PC-9 (cell line): ENCODE results near the gene TNF. TPM values are rescaled to one million over a fixed set of nuclear protein-coding genes. Genes with fewer than 3 reads are reported as not detected.
"Not testable (repeated sequence)": the region's sequence is repeated elsewhere in the genome, so short reads cannot be mapped to it uniquely, and the experiment has no call there.

Source experiments
- BruUV-seq: library from RNA; stranded (reverse); fragments of 400-500 nt; replicated peaks from 2 replicates; lab custom pipeline; 2021; lab: Mats Ljungman, UMichigan
- CTCF ChIA-PET: fragments of 300-600 bp; sonication (Branson Sonifier 250); formaldehyde crosslinking; loops from one replicate; lab custom pipeline; 2022; ENCODE audit warnings: antibody characterized with exemption; lab: Charles Lee
- POLR2A ChIA-PET: fragments of 300-600 bp; sonication (Branson Sonifier 250); formaldehyde crosslinking; loops from one replicate; lab custom pipeline; 2022; ENCODE audit warnings: antibody characterized with exemption; ENCODE audit not compliant: unreplicated experiment; lab: Charles Lee
- DNase-seq, 2 experiments: peaks; one replicate each; pipeline versions ENCODE4 v3.0.0 to v3.0.0-alpha.2; 2015 to 2022; ENCODE audit warnings: mixed read lengths in 1 of 2
- H2AFZ ChIP-seq: fragments of 200-600 bp; sonication (generic); 2 replicates; pipeline ENCODE4 v1.8.1; 2017; ENCODE audit warnings: antibody characterized with exemption
- H3F3A ChIP-seq: fragments of 200-600 bp; sonication (generic); 2 replicates; pipeline ENCODE4 v1.8.1; 2017; ENCODE audit warnings: antibody characterized with exemption, mild to moderate bottlenecking, low read depth; ENCODE audit not compliant: insufficient read depth
- H3K27ac ChIP-seq: fragments of 200-600 bp; sonication (generic); 2 replicates; pipeline ENCODE4 v1.6.1; 2016; ENCODE audit warnings: mixed run types
- H3K27me3 ChIP-seq: fragments of 200-600 bp; sonication (generic); 2 replicates; pipeline ENCODE4 v1.6.1; 2016; ENCODE audit warnings: low read depth, mixed run types; ENCODE audit not compliant: insufficient read depth
- H3K36me3 ChIP-seq: fragments of 200-600 bp; sonication (generic); 2 replicates; pipeline ENCODE4 v1.6.1; 2016; ENCODE audit warnings: low read depth, mixed run types
- H3K4me1 ChIP-seq: fragments of 200-600 bp; sonication (generic); replicated peaks from 2 replicates; pipeline ENCODE4 v1.6.1; 2016; ENCODE audit warnings: mixed run types; ENCODE audit not compliant: insufficient read depth
- H3K4me2 ChIP-seq: fragments of 200-600 bp; sonication (generic); 2 replicates; pipeline ENCODE4 v1.6.1; 2017; ENCODE audit warnings: mixed run types
- H3K4me3 ChIP-seq: fragments of 200-600 bp; sonication (generic); 2 replicates; pipeline ENCODE4 v1.6.1; 2016; ENCODE audit warnings: mixed run types
- H3K79me2 ChIP-seq: fragments of 200-600 bp; sonication (generic); 2 replicates; pipeline ENCODE4 v1.6.1; 2017; ENCODE audit warnings: low read depth, mixed run types
- H3K9me2 ChIP-seq: fragments of 200-600 bp; sonication (generic); 2 replicates; pipeline ENCODE4 v1.8.1; 2017; ENCODE audit warnings: mild to moderate bottlenecking; ENCODE audit not compliant: insufficient read depth
- H3K9me3 ChIP-seq: fragments of 200-600 bp; sonication (generic); 2 replicates; pipeline ENCODE4 v1.8.1; 2016; ENCODE audit warnings: low read depth; ENCODE audit not compliant: insufficient read depth
- H4K20me1 ChIP-seq: fragments of 200-600 bp; sonication (generic); 2 replicates; pipeline ENCODE4 v1.8.1; 2017; ENCODE audit not compliant: insufficient read depth
- CTCF ChIP-seq: fragments of 200-600 bp; sonication (generic); conservative IDR thresholded peaks from 2 replicates; pipeline ENCODE4 v1.6.1; 2017; ENCODE audit warnings: mixed run types, antibody characterized with exemption, mild to moderate bottlenecking, moderate library complexity
- EZH2 ChIP-seq: fragments of 200-600 bp; sonication (generic); IDR thresholded peaks from 2 replicates; pipeline ENCODE4 v1.8.0; 2017; ENCODE audit warnings: antibody characterized with exemption, low read depth
- intact Hi-C: fragments of 100-400 bp; cut with micrococcal nuclease; formaldehyde crosslinking; loops from one replicate; pipeline ENCODE4 v1.10.0; 2022; ENCODE audit not compliant: unreplicated experiment
- total RNA-seq: library from RNA; stranded (reverse); gene quantifications from 2 replicates; pipeline ENCODE4 v1.2.3, GENCODE V29; 2021

TNF gene
- total RNA-seq, 1 experiment from 2014 or later: not detected

- BruUV-seq: no TSS peak
- H3K27me3 ChIP-seq: no peaks in the 10 kb centered on the region
- POLR2A ChIA-PET: interaction anchor here (0.6 kb wide), 1 partner anchor 500 kb away, joined by 7 read pairs; no protein-coding TSS in a partner anchor
Measured at GRCh38 chr6:31586599-31587281, 11.4 kb downstream of the TNF start.

DNA sequence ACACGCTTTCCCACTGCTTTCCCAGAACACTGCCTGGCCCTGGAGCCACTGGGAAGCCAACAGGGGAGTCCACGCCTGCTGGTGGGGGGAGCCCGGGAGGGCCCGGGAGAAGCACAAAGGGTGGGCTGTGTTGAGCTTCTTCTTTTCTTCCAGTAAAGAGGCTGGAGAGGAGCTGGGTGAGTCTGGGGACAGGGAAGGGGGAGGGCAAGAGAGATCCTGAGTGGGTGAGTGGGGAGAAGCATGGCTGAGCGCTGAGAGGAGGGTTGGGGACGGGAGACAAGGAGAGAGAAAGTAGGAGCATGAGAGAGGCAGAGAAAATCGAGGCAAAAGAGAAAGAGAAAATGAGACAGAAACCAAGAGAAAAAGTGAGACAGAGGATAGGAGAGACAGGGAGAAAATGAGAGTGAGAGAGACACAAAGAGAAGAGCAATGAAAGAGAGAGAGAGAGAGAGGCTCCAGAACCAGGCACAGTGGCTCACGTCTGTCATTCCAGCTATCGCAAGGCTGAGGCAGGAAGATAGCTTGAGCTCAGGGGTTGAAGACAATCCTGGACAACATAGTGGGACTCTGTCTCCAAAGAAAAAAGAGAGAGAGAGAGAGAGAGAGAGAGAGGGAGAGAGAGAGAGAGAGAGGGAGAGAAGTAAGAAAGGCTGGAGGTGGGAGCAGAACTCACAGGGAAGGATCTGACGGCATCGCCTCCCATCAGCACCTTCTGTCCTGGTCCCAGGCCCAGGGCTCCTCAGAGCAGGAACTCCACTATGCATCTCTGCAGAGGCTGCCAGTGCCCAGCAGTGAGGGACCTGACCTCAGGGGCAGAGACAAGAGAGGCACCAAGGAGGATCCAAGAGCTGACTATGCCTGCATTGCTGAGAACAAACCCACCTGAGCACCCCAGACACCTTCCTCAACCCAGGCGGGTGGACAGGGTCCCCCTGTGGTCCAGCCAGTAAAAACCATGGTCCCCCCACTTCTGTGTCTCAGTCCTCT lies 12.7 kb downstream of the TNF start:
- BruUV-seq: no TSS peak
- Histone ChIP-seq H3K27me3 (no peaks in the 10 kb centered on the region), H3F3A (no peaks in the 10 kb centered on the region), H2AFZ (no peak overlapping the region), H3K4me2 (no peak overlapping the region), H3K4me3 (no peak overlapping the region), H3K9me3 (no peaks in the 10 kb centered on the region), H3K79me2 (no peaks in the 10 kb centered on the region), H3K27ac (no peak overlapping the region), H3K9me2 (no peaks in the 10 kb centered on the region), H4K20me1 (no peaks in the 10 kb centered on the region), H3K36me3 (no peaks in the 10 kb centered on the region), H3K4me1 (no peaks in the 10 kb centered on the region)
- CTCF ChIA-PET: interaction anchor here (0.6 to 0.7 kb wide), 3 partner anchors 73 to 261 kb away, joined by 8 to 13 read pairs (median 8); partner anchors contain the start of gene C6orf47
- POLR2A ChIA-PET: interaction anchor here (0.6 kb wide), 1 partner anchor 836 kb away, joined by 10 read pairs; no protein-coding TSS in a partner anchor
- DNase-seq: no peak
- TF ChIP-seq EZH2: no peak
- no peak for TF ChIP-seq CTCF
- intact Hi-C loops: no loop called here

More at GRCh38 chr6:31586599-31587281, 11.4 kb downstream of the TNF start:
- H3K36me3 ChIP-seq: no peaks in the 10 kb centered on the region
- H3K4me1 ChIP-seq: no peaks in the 10 kb centered on the region
- H3K9me2 ChIP-seq: no peaks in the 10 kb centered on the region
- H3K27ac ChIP-seq: no peak overlapping the region
- H4K20me1 ChIP-seq: no peaks in the 10 kb centered on the region
- H3K9me3 ChIP-seq: no peaks in the 10 kb centered on the region
- CTCF ChIA-PET: interaction anchor here (1.1 kb wide), 1 partner anchor 12 kb away, joined by 3 read pairs; no protein-coding TSS in a partner anchor
- intact Hi-C loops: no loop called here
- no peaks in the 10 kb centered on the region for H3K79me2 ChIP-seq
- H3K4me2 ChIP-seq: no peak overlapping the region
- no peaks in the 10 kb centered on the region for H3F3A ChIP-seq
- DNase-seq: no peak
- H3K4me3 ChIP-seq: no peak overlapping the region
- no peak overlapping the region for H2AFZ ChIP-seq
- TF ChIP-seq EZH2 (no peak), CTCF (no peak)

DNA sequence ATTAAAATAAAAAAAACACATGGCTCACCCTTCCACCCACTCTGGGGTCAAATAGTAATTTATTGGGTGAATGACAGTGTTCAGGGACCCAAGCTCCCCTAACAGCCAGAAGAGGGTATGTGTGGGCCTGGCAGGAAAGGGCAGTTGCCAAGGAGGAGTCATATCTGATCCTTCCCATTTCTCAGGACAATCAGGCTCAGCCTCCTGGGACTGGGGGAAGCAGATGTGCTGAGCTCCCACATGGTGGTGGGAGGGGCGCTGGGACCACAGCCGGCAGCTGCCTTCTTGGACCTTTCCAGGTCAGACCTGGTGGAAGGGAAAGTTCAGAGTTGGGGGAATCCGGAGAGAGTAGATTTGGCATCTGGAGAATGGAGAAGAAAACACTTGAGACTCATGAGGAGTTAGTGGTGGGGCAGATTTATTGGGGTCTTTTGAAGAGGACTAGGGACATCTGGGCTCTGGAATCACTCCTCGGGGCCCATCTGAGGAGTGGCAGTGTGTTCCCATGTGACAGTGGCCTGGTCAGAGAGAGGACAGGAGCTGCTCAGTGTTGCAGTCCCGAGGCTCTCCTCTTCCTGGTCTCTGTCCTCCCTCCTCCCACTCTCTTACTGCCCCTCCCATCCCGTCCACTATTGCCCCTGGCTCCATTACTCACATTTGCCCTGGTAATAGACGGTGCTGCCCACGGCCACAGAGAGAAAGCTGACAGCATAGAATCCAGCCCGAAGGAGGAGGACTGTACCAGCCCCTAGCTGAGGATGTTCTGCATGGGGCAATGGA lies 13.7 kb downstream of the TNF start:
- CTCF ChIA-PET: no interaction called here
- H3K9me3 ChIP-seq: no peaks in the 10 kb centered on the region
- H3K4me2 ChIP-seq: no peak overlapping the region
- H3F3A ChIP-seq: no peaks in the 10 kb centered on the region
- TF ChIP-seq EZH2 (no peak), CTCF (no peak)
- H3K9me2 ChIP-seq: no peaks in the 10 kb centered on the region
- no peaks in the 10 kb centered on the region for H4K20me1 ChIP-seq
- no peak overlapping the region for H3K27ac ChIP-seq
- H3K4me1 ChIP-seq: no peaks in the 10 kb centered on the region
- no peaks in the 10 kb centered on the region for H3K79me2 ChIP-seq
- DNase-seq: no peak
- H2AFZ ChIP-seq: no peak overlapping the region
- H3K4me3 ChIP-seq: no peak overlapping the region
- no peaks in the 10 kb centered on the region for H3K27me3 ChIP-seq
- POLR2A ChIA-PET: interaction anchor here (0.6 kb wide), 1 partner anchor 837 kb away, joined by 10 read pairs; no protein-coding TSS in a partner anchor
- intact Hi-C loops: no loop called here
- no peaks in the 10 kb centered on the region for H3K36me3 ChIP-seq
- no TSS peak for BruUV-seq

GRCh38 chr6:31590691-31591090 lies 15.3 kb downstream of the TNF start:
- H3K36me3 ChIP-seq, intact Hi-C loops, H3F3A ChIP-seq, H3K9me2 ChIP-seq, H4K20me1 ChIP-seq, H3K4me2 ChIP-seq, H3K4me1 ChIP-seq, DNase-seq, BruUV-seq, H3K27ac ChIP-seq, H3K4me3 ChIP-seq, H3K27me3 ChIP-seq, CTCF ChIA-PET, H3K9me3 ChIP-seq, H2AFZ ChIP-seq, H3K79me2 ChIP-seq: not testable (repeated sequence)
- POLR2A ChIA-PET: interaction anchor here (0.7 kb wide), 1 partner anchor 16 kb away, joined by 6 read pairs; no protein-coding TSS in a partner anchor
